HG03460 (cell line): ENCODE results near the gene PPP1R8.
A peak's percentile ranks its signal among the peaks of the same experiment; 100 is the strongest.
"Not testable (repeated sequence)": the region's sequence is repeated elsewhere in the genome, so short reads cannot be mapped to it uniquely, and the experiment has no call there.

Experiments used
- ATAC-seq: cut with Tn5 transposase; IDR thresholded peaks from one replicate; pipeline ENCODE4 v1.9.1; 2021; ENCODE audit not compliant: unreplicated experiment

PPP1R8 gene

DNA sequence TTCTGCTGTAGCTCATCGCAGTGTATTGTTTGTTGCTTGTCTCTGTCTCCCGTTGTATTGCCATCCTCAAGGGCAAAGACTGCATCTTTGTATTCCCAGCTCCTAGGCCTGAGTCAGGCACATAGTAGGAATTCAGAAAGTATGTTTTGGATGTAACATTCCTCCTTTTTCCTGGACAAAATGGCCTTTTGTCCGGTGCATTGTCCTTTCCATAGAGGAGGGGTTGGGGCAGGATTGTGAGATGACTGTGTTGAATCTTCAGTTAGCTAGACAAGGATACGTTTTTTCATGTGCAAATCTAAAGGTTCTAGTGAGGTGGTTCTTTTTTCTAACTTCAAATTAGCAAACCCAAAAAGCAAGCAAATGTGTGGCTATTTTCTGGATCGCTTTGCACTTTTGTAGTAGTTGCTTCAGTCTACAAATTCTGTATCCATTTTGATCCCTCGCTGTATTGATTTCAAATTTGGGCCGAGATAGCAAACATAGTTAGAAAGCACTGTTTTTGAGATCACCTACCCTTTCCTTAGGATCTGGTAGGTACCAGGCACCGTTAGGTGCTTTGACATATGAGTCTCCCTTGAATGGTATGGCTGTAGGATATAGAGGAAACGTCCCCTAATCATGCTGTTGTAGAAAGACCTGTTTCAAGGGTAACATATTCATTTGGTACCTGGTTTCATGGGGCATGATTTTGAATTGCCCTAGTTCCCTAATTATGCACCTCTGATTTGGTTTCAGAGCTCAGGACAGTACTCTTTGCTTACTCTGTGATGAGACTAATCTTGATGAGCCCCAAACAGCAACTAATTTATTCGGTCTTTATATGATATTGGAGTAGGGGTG lies 1.2 kb downstream of the PPP1R8 start:
- ATAC-seq, result no peak

GRCh38 chr1:27832762-27833161 lies 2.2 kb downstream of the PPP1R8 start:
- ATAC-seq, result no peak

DNA sequence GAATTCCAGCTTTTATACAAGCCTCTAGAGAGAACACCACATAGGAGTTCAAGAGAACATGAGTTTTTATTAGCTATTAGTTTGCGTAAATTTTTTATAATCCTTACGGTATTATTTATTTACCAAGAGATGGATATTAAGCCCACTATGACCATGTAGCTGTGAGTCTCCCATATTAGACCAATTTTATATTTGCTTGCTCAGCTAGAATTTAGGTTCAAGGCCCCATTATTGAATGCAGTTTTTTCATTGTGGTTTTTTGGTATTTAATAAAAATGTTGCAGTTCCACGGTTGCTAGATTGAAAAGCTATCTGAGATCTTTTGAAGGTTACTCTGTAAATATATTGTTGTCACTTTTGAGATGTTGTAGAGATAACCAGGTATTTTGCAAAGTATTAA lies 2.9 kb downstream of the PPP1R8 start:
- no peak for ATAC-seq

GRCh38 chr1:27835046-27835445 lies 4.5 kb downstream of the PPP1R8 start:
- ATAC-seq, result no peak

DNA sequence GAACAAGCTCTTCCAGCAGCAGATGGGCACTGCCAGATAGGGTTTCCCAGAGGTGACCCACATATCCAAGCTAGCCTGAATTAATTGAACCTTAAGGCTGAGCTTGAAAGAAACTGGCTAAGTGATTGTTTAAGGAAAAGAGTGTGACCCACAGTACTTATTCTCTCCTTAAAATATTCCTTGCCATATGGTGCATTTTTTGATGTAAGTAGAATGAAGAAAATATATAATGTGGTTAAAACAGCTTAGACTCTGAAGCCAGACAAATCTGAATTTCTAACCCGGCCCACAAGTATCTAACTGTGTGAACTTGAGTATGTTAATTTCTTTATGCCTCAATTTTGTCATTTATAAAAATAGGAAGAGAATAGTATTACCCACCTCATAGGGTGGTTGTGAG lies 4.9 kb downstream of the PPP1R8 start:
- ATAC-seq, result no peak

GRCh38 chr1:27849951-27850350 lies 19.4 kb downstream of the PPP1R8 start:
- no peak for ATAC-seq

- ATAC-seq, result no peak
Measured at GRCh38 chr1:27855085-27855484, 24.5 kb downstream of the PPP1R8 start.

GRCh38 chr1:27856561-27857343 lies 26.2 kb downstream of the PPP1R8 start:
- no peak for ATAC-seq

DNA sequence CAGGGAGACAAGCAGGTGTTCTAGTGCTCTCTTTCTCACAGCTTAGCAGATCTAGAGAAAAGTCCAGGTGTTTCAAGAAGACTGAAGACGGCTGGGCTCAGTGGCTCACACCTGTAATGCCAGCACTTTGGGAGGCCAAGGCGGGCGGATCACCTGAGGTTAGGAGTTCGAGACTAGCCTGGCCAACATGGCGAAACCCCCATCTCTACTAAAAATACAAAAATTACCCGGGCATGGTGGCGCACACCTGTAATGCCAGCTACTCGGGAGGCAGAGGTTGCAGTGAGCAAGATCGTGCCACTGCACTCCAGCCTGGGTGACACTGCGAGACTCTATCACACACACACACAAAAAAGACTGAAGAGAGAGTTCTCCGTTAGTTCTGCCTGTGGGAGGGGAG lies 27.0 kb downstream of the PPP1R8 start:
- not testable (repeated sequence) for ATAC-seq

- peak; percentile 64 for ATAC-seq
Measured at GRCh38 chr1:27858072-27858948, 27.7 kb downstream of the PPP1R8 start.

DNA sequence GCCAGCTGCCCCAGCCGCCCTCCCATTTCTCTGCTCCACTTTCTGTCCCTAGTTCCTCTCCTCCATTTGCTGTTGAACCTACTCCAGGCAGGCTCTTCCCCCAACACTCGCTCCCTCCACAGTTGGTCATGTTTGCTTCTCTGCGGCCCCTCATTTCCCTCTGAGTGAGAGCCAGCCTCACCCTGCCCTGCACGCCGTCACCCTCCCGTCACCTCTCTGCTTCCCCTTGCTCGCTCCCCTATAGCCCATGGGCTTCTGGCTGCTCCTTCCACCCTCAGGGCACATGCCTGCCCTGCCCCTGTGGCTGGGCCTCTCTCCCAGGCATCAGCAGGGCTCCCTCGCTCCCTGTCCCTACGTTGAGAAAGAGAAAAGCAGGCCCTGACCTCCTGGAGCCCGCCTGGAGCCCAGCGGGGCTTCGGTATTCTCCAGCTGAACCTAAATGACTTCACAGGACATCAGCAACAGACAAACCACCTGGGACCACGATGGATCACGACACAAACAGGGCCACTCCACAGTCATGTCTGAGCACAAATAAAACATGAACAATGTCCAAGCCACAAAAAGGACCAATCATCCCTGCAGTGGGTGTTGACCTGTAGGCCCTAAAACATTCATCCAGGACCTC lies 28.5 kb downstream of the PPP1R8 start:
- no peak for ATAC-seq

GRCh38 chr1:27861436-27861835 lies 30.9 kb downstream of the PPP1R8 start:
- no peak for ATAC-seq

DNA sequence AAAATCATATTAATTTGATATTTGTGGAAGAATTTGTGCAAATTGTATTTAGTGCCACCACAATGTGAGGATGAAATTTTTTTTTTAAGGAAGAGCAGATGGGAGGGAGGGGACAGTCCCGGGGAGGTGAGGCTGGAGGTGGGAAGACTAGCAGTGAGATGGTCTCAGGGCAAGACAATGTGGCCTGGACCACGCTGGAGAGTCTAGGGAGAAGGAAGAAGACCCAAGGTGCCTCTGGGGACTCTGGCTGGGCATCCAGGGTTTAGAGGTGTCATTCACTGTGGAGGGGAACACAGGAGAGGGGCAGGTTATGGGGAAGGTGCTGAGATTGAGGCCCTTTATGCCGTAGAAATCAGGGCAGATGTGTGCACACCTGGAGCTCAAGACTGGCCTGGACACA lies 31.4 kb downstream of the PPP1R8 start:
- no peak for ATAC-seq

GRCh38 chr1:27862671-27863537 lies 32.3 kb downstream of the PPP1R8 start:
- ATAC-seq, result no peak

GRCh38 chr1:27863538-27863915 lies 32.9 kb downstream of the PPP1R8 start:
- no peak for ATAC-seq

DNA sequence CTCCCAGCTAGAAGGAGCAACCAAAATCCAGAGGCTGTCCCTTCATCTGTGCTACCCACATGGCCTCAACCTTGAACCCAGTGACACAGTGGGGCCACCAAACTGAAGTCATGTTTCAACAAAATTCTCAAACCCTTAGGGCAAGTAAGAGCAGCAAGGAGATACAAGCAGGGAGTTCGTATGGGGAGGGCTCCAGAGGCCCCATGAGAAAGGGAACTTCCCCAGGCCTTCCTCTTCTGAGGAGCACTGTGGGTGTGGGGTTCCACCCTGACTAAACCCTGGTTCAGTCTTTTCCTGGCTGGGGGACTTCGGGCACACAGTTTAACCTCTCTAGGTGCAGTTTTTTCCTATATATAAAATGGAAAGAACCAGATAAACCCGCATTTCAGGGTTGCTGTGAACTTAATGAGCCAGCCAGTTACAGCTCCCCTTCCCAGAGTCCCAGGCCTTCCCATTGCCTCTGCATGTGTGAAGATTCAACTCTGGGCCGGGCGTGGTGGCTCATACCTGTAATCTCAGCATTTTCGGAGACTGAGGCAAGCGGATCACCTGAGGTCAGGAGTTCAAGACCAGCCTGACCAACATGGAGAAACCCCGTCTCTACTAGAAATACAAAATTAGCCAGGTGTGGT lies 33.8 kb downstream of the PPP1R8 start:
- ATAC-seq, result no peak

DNA sequence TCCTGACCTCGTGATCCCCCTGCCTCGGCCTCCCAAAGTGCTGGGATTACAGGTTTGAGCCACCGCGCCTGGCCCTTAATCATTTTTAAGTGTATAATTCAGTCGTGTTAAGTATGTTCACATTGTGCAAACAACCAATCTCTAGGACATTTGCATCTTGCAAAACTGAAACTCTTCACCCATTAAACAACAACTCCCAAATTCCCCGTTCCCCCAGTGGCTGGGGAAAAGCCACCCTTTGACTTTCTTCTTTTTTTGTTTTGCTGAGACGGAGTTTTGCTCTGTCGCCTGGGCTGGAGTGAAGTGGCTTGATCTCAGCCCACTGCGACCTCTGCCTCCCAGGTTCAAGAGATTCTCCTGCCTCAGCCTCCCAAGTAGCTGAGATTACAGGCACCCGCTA lies 35.2 kb downstream of the PPP1R8 start:
- no peak for ATAC-seq

GRCh38 chr1:27868556-27868931 lies 38.0 kb downstream of the PPP1R8 start:
- ATAC-seq, result no peak

DNA sequence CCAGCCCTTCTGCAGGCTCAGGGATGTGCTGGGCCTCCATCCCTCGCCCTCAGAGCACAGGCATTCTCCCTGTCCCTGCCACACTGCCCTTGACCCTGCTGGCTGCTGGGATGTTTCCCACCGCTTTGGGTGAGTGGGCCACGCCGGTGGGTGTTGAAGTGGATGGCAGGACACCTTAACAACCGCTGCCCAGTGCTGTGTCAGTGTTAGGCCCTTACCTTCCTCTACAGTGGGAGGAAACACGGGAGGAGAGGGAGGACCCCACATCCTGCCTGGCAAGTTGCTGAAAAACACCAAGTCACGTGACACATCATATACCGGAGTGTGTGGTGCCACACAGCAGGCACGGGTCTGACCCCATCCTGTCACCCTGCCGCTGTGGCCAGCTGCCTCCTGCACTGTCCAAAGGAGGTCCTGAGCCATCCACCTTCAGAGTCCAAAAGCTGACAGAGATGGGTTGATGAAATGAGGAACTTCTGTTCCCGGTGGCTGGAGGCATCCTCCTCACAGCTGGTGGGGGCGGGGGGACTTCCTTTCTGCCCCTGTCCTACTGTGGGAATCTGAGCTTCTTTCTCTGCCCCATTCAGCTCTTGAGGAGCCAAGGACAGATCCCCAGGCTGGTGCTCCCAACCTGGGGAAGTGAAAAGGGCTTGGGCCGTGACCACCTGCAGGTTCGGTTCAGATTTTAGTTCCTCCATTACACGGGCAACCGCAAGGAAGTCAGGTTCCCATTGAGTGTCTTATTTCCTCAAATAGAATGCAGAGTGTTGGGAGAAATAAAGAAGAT lies 38.5 kb downstream of the PPP1R8 start:
- no peak for ATAC-seq
